H9 (cell line): ENCODE measurements around the gene ECE1. TPM values are rescaled to one million over a fixed set of nuclear protein-coding genes. Genes with fewer than 3 reads are reported as not detected.

Experiments used
- DNase-seq: peaks from one replicate; pipeline ENCODE4 v3.0.0-alpha.2; 2017
- H2AFZ ChIP-seq: one replicate; pipeline ENCODE4 v1.6.1; 2013; ENCODE audit warnings: mild to moderate bottlenecking, low read length, control low read depth, moderate library complexity
- H2AK5ac ChIP-seq: 2 replicates; pipeline ENCODE4 v1.6.1; 2013; ENCODE audit warnings: low read length, control low read depth, mixed read lengths; ENCODE audit not compliant: insufficient read length
- H2BK120ac ChIP-seq: one replicate; pipeline ENCODE4 v1.6.1; 2013; ENCODE audit warnings: low read depth, mild to moderate bottlenecking, low read length, control low read depth, inconsistent platforms; ENCODE audit not compliant: poor library complexity, severe bottlenecking
- H2BK12ac ChIP-seq: 2 replicates; pipeline ENCODE4 v1.6.1; 2013; ENCODE audit warnings: low read length, control low read depth, mixed read lengths, low read depth; ENCODE audit not compliant: insufficient read length
- H2BK15ac ChIP-seq: 2 replicates; pipeline ENCODE4 v1.6.1; 2013; ENCODE audit warnings: low read depth, low read length, control low read depth
- H2BK20ac ChIP-seq: one replicate; pipeline ENCODE4 v1.6.1; 2013; ENCODE audit warnings: low read depth, mild to moderate bottlenecking, low read length, control low read depth, inconsistent platforms; ENCODE audit not compliant: poor library complexity, severe bottlenecking
- H2BK5ac ChIP-seq: 2 replicates; pipeline ENCODE4 v1.6.1; 2013; ENCODE audit warnings: low read length, control low read depth, mixed read lengths; ENCODE audit not compliant: insufficient read length
- H3K14ac ChIP-seq: 2 replicates; pipeline ENCODE4 v1.6.1; 2013; ENCODE audit warnings: low read length, control low read depth; ENCODE audit not compliant: insufficient read depth
- H3K18ac ChIP-seq: 2 replicates; pipeline ENCODE4 v1.6.1; 2013; ENCODE audit warnings: low read depth, mild to moderate bottlenecking, mixed read lengths, low read length, control low read depth; ENCODE audit not compliant: insufficient read length
- H3K23ac ChIP-seq: 2 replicates; pipeline ENCODE4 v1.6.1; 2013; ENCODE audit warnings: low read length, control low read depth, mixed read lengths, low read depth; ENCODE audit not compliant: insufficient read length
- H3K23me2 ChIP-seq: 2 replicates; pipeline ENCODE4 v1.6.1; 2013; ENCODE audit warnings: low read depth, mild to moderate bottlenecking, mixed read lengths, low read length, control low read depth; ENCODE audit not compliant: insufficient read length, poor library complexity, severe bottlenecking
- H3K27ac ChIP-seq: 2 replicates; pipeline ENCODE4 v1.5.1; 2013; ENCODE audit warnings: low read length, control low read depth, mixed read lengths, low read depth; ENCODE audit not compliant: insufficient read length
- H3K27me3 ChIP-seq: 2 replicates; pipeline ENCODE4 v1.6.1; 2013; ENCODE audit warnings: low read length, control low read depth, inconsistent platforms; ENCODE audit not compliant: insufficient read depth
- H3K4ac ChIP-seq: 2 replicates; pipeline ENCODE4 v1.6.1; 2013; ENCODE audit warnings: low read depth, mild to moderate bottlenecking, control low read depth, inconsistent platforms, low read length, moderate library complexity
- H3K4me1 ChIP-seq: 2 replicates; pipeline ENCODE4 v1.6.1; 2013; ENCODE audit warnings: low read length, control low read depth, inconsistent platforms; ENCODE audit not compliant: insufficient read depth
- H3K4me2 ChIP-seq: 2 replicates; pipeline ENCODE4 v1.6.1; 2013; ENCODE audit warnings: low read length, control low read depth, mixed read lengths; ENCODE audit not compliant: insufficient read length, insufficient read depth
- H3K56ac ChIP-seq: 2 replicates; pipeline ENCODE4 v1.6.1; 2013; ENCODE audit warnings: low read depth, mild to moderate bottlenecking, mixed read lengths, low read length, control low read depth; ENCODE audit not compliant: insufficient read length
- H3K79me1 ChIP-seq: 2 replicates; pipeline ENCODE4 v1.6.1; 2013; ENCODE audit warnings: low read depth, mild to moderate bottlenecking, moderate library complexity, low read length, control low read depth, inconsistent platforms; ENCODE audit not compliant: insufficient read depth, poor library complexity, severe bottlenecking
- H3K79me2 ChIP-seq: 2 replicates; pipeline ENCODE4 v1.6.1; 2013; ENCODE audit warnings: low read length, control low read depth, inconsistent platforms; ENCODE audit not compliant: insufficient read depth
- H3K9ac ChIP-seq: 2 replicates; pipeline ENCODE4 v1.6.1; 2013; ENCODE audit warnings: low read length, control low read depth, mixed read lengths; ENCODE audit not compliant: insufficient read length; ENCODE audit errors: extremely low read depth
- H3K9me3 ChIP-seq: one replicate; pipeline ENCODE4 v1.6.1; 2013; ENCODE audit warnings: low read depth, low read length, inconsistent platforms; ENCODE audit not compliant: control insufficient read depth
- H3T11ph ChIP-seq: one replicate; pipeline ENCODE4 v1.6.1; 2013; ENCODE audit warnings: mild to moderate bottlenecking, low read length, control low read depth, inconsistent platforms
- H4K20me1 ChIP-seq: one replicate; pipeline ENCODE4 v1.6.1; 2013; ENCODE audit not compliant: control insufficient read depth, insufficient read length, insufficient read depth
- H4K5ac ChIP-seq: 2 replicates; pipeline ENCODE4 v1.6.1; 2013; ENCODE audit warnings: low read depth, mild to moderate bottlenecking, mixed read lengths, low read length, control low read depth; ENCODE audit not compliant: insufficient read length
- H4K8ac ChIP-seq: replicated peaks from 2 replicates; pipeline ENCODE4 v1.6.1; 2013; ENCODE audit warnings: low read length, control low read depth, mixed read lengths, low read depth; ENCODE audit not compliant: insufficient read length
- H4K91ac ChIP-seq: 2 replicates; pipeline ENCODE4 v1.6.1; 2013; ENCODE audit warnings: low read depth, mild to moderate bottlenecking, moderate library complexity, mixed read lengths, low read length, control low read depth; ENCODE audit not compliant: insufficient read length
- H3K27ac Mint-ChIP-seq, 3 experiments: 2 replicates in 2 of 3; 3 replicates in 1 of 3; pipeline ENCODE4 v1.8.0; 2020 to 2021; ENCODE audit warnings: mixed read lengths in 3 of 3, mild to moderate bottlenecking in 1 of 3, moderate library complexity in 1 of 3
- H3K27me3 Mint-ChIP-seq: 2 replicates; pipeline ENCODE4 v1.8.0; 2021; ENCODE audit warnings: low read depth, mild to moderate bottlenecking, moderate library complexity, mixed read lengths
- H3K36me3 Mint-ChIP-seq, 3 experiments: 2 replicates in 2 of 3; 3 replicates in 1 of 3; pipeline ENCODE4 v1.8.0; 2020 to 2021; ENCODE audit warnings: low read depth in 3 of 3, mixed read lengths in 3 of 3; ENCODE audit not compliant: insufficient read depth in 1 of 3
- H3K4me1 Mint-ChIP-seq, 2 experiments: 2 replicates each; pipeline ENCODE4 v1.8.0; 2020; ENCODE audit warnings: mixed read lengths in 2 of 2
- H3K4me3 Mint-ChIP-seq, 2 experiments: 2 replicates in 1 of 2; 3 replicates in 1 of 2; pipeline ENCODE4 v1.8.0; 2020 to 2021; ENCODE audit warnings: mild to moderate bottlenecking in 2 of 2, mixed read lengths in 2 of 2, moderate library complexity in 1 of 2
- H3K9me3 Mint-ChIP-seq, 2 experiments: 2 replicates in 1 of 2; 3 replicates in 1 of 2; pipeline ENCODE4 v1.8.0; 2020; ENCODE audit warnings: mild to moderate bottlenecking in 2 of 2, mixed read lengths in 2 of 2, moderate library complexity in 1 of 2
- WGBS: extraction: QIAGEN DNeasy Blood & Tissue Kit; methylation state at CpG from one replicate; pipeline ENCODE4 v1.1.7; 2013; ENCODE audit warnings: missing lambda C conversion rate, low lambda C conversion rate, mixed read lengths; ENCODE audit not compliant: insufficient read length; ENCODE audit errors: extremely low coverage; 5-methylcytosine and 5-hydroxymethylcytosine counted together
- total RNA-seq: library from RNA; stranded (reverse); gene quantifications from 2 replicates; pipeline ENCODE4 v1.2.1, GENCODE V29; 2021
- TF ChIP-seq, protein P1 (sequence below): fragments of 200-600 bp; sonication (generic); conservative IDR thresholded peaks from 3 replicates; pipeline ENCODE4 v1.8.0; 2021; ENCODE audit warnings: antibody characterized with exemption, mild to moderate bottlenecking

The ECE1 gene
- total RNA-seq, 1 experiment from 2014 or later, result 31.1 TPM

DNA sequence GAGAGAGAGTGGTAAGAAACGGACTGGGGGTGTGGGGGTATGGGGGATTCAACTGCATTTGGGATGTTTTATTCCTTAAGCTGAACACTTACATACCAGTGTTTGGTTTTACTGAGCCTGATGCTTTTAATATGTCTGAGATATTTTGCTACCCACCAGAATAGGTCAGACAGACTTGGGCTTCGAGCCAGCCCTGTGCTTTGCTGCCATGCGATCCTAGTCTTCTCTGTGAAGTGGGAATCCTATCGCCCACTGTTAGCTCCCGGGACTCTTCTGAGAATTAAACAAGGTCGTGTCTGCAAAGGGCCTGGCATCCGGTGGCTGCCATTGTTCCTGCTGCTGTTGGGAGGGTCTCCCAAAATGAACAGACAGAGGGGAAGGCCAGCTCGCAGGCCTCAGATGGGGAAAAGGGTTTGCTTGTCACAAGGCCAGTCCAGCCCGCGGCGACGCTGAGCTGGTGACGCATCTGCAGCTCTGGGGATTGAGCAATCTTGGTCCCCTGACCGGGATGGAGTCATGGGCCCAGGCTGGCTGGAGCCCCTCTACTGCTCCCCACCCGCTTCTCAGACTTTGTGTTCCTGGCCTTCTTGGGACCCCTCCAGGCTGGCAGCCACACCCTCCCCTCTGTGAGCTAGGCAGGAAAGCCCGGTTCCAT lies 26.9 kb upstream of the ECE1 start:
- H3T11ph ChIP-seq, result no peak overlapping the region
- H2AK5ac ChIP-seq, result no peak overlapping the region
- H2BK12ac ChIP-seq, result no peak overlapping the region
- DNase-seq, result no peak
- Mint-ChIP-seq H3K4me3 (no peak overlapping the region), H3K9me3 (no peaks in the 10 kb centered on the region), H3K36me3 (no peaks in the 10 kb centered on the region; a peak in 1 of 7 replicates), H3K27me3 (no peaks in the 10 kb centered on the region), H3K4me1 (peaks cover 63 to 72% of the 10 kb centered on the region in 2 experiments), H3K27ac (peak overlapping the region in 2 of 3 experiments; percentile 7 to 55; a peak in 2 of 7 replicates)
- H2BK5ac ChIP-seq, result no peak overlapping the region
- no peaks in the 10 kb centered on the region for H3K23me2 ChIP-seq
- H3K79me1 ChIP-seq, result no peaks in the 10 kb centered on the region
- H3K4me2 ChIP-seq, result no peak overlapping the region
- H4K8ac ChIP-seq, result no peak overlapping the region
- no peak overlapping the region for H2BK15ac ChIP-seq
- no peak overlapping the region for H3K9ac ChIP-seq
- H3K27me3 ChIP-seq, result no peaks in the 10 kb centered on the region
- H4K91ac ChIP-seq, result no peak overlapping the region
- no peak overlapping the region for H4K5ac ChIP-seq
- no peaks in the 10 kb centered on the region for H3K9me3 ChIP-seq
- no peak overlapping the region for H2BK120ac ChIP-seq
- no peak overlapping the region for H3K14ac ChIP-seq
- H3K23ac ChIP-seq, result no peak overlapping the region
- TF ChIP-seq, protein P1, sequence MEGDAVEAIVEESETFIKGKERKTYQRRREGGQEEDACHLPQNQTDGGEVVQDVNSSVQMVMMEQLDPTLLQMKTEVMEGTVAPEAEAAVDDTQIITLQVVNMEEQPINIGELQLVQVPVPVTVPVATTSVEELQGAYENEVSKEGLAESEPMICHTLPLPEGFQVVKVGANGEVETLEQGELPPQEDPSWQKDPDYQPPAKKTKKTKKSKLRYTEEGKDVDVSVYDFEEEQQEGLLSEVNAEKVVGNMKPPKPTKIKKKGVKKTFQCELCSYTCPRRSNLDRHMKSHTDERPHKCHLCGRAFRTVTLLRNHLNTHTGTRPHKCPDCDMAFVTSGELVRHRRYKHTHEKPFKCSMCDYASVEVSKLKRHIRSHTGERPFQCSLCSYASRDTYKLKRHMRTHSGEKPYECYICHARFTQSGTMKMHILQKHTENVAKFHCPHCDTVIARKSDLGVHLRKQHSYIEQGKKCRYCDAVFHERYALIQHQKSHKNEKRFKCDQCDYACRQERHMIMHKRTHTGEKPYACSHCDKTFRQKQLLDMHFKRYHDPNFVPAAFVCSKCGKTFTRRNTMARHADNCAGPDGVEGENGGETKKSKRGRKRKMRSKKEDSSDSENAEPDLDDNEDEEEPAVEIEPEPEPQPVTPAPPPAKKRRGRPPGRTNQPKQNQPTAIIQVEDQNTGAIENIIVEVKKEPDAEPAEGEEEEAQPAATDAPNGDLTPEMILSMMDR, result no peak
- H3K27ac ChIP-seq, result no peak overlapping the region
- no peak overlapping the region for H3K4ac ChIP-seq
- WGBS, result no CpG with 5 or more reads among the region's 16 CpGs
- H3K79me2 ChIP-seq, result no peaks in the 10 kb centered on the region
- no peak overlapping the region for H2AFZ ChIP-seq
- H4K20me1 ChIP-seq, result no peaks in the 10 kb centered on the region
- no peak overlapping the region for H2BK20ac ChIP-seq
- H3K4me1 ChIP-seq, result peaks cover 25% of the 10 kb centered on the region; the same call in 1 of the 2 replicates
- no peak overlapping the region for H3K56ac ChIP-seq
- no peak overlapping the region for H3K18ac ChIP-seq
